K562 (cell line): ENCODE measurements around the gene INCA1. TPM values are rescaled to one million over a fixed set of nuclear protein-coding genes. Genes with fewer than 3 reads are reported as not detected.
A peak's percentile ranks its signal among the peaks of the same experiment; 100 is the strongest.

Source experiments
- BHLHE40 ChIP-seq: IDR thresholded peaks from 2 replicates; pipeline ENCODE4 v1.6.1; 2011; ENCODE audit warnings: low read length, improper control_type of control experiment
- C11orf30 ChIP-seq: fragments of 450-650 bp; IDR thresholded peaks from 2 replicates; pipeline ENCODE4 v1.6.1; 2016; ENCODE audit warnings: low read depth, mild to moderate bottlenecking
- CHD1 ChIP-seq: fragments of 200-600 bp; sonication (generic); IDR thresholded peaks from one replicate; pipeline ENCODE4 v1.6.1; 2012; ENCODE audit warnings: mild to moderate bottlenecking, moderate library complexity, low read length, inconsistent platforms
- JUND ChIP-seq, 2 experiments: IDR thresholded peaks; 2 replicates in 1 of 2; 3 replicates in 1 of 2; pipeline ENCODE4 v1.6.1; 2011; ENCODE audit warnings: borderline replicate concordance in 2 of 2, low read depth in 2 of 2, low read length in 2 of 2, improper control_type of control experiment in 1 of 2, missing biosample characterization in 1 of 2, missing genetic modification characterization in 1 of 2, missing genetic modification reagents in 1 of 2
- MCM7 ChIP-seq, 2 experiments: fragments of 450-650 bp; IDR thresholded peaks; 2 replicates each; pipeline ENCODE4 v1.6.1; 2016 to 2018
- MTA3 ChIP-seq: fragments of 450-650 bp; formaldehyde crosslinking; IDR thresholded peaks from 2 replicates; pipeline ENCODE4 v1.6.1; 2017; ENCODE audit warnings: mild to moderate bottlenecking, borderline replicate concordance
- RBM15 ChIP-seq: fragments of 200-400 bp; formaldehyde crosslinking; IDR thresholded peaks from 2 replicates; pipeline ENCODE4 v1.6.1; 2018; ENCODE audit warnings: mild to moderate bottlenecking, low read length, moderate library complexity; ENCODE audit not compliant: insufficient read depth
- SIRT6 ChIP-seq: IDR thresholded peaks from one replicate; pipeline ENCODE4 v1.6.1; 2012; ENCODE audit warnings: low read depth, mild to moderate bottlenecking, control low read depth, inconsistent platforms, low read length, moderate library complexity
- SLC30A9 ChIP-seq: fragments of 250-450 bp; sonication (Bioruptor Pico); IDR thresholded peaks from 2 replicates; pipeline ENCODE4 v1.8.0; 2022; ENCODE audit warnings: mild to moderate bottlenecking, moderate library complexity
- SMARCC2 ChIP-seq: fragments of 450-650 bp; IDR thresholded peaks from 2 replicates; pipeline ENCODE4 v1.6.1; 2017; ENCODE audit warnings: antibody characterized with exemption, moderate library complexity, mild to moderate bottlenecking, low read depth
- ZC3H11A ChIP-seq: IDR thresholded peaks from 2 replicates; pipeline ENCODE4 v1.6.1; 2012; ENCODE audit warnings: low read depth, low read length, improper control_type of control experiment
- ZFPM2 ChIP-seq: fragments of 250-450 bp; sonication (Bioruptor Pico); IDR thresholded peaks from 2 replicates; pipeline ENCODE4 v1.5.1; 2022; ENCODE audit warnings: mild to moderate bottlenecking
- ZNF124 ChIP-seq: sonication (generic); formaldehyde crosslinking; IDR thresholded peaks from 2 replicates; pipeline ENCODE4 v1.8.1; 2022; ENCODE audit warnings: missing genetic modification reagents
- ZNF507 ChIP-seq: conservative IDR thresholded peaks from 2 replicates; pipeline ENCODE4 v1.6.1; 2017; ENCODE audit warnings: missing genetic modification characterization, missing compliant biosample characterization
- ZNF717 ChIP-seq: fragments of 250-450 bp; sonication (Bioruptor Pico); IDR thresholded peaks from 2 replicates; pipeline ENCODE4 v1.5.0; 2021
- polyA plus RNA-seq, 8 experiments: library from polyadenylated mRNA; depleted of rRNA in 4 of 8; stranded (reverse) in 5 of 8; unstranded in 3 of 8; fragments of >200 nt; fragmentation: Nextera tagmentation in 2 of 8; fragmentation: Illumina TruSeq in 1 of 8; extraction: Ambion mirVana in 2 of 8; extraction: Trizol in 1 of 8; gene quantifications; 2 replicates each; pipeline versions ENCODE4 v1.2.1 to v1.2.3, GENCODE V29; 2011 to 2014; ENCODE audit warnings: inconsistent platforms in 1 of 8, missing spikeins in 1 of 8
- total RNA-seq, 7 experiments: library from RNA; depleted of rRNA in 6 of 7; stranded (reverse); fragments of >200 nt in 6 of 7; fragmentation: Illumina TruSeq in 2 of 7; extraction: Trizol in 2 of 7; gene quantifications; 2 replicates each; pipeline versions ENCODE4 v1.2.1 to v1.2.3, GENCODE V29; 2011 to 2021; ENCODE audit warnings: low replicate concordance in 1 of 7
- TF ChIP-seq, protein P1 (sequence below): fragments of 450-650 bp; conservative IDR thresholded peaks from 2 replicates; pipeline ENCODE4 v1.6.1; 2016; ENCODE audit warnings: missing genetic modification characterization, low read depth, mild to moderate bottlenecking, missing compliant biosample characterization, moderate library complexity
- TF ChIP-seq, protein P2 (sequence below): fragments of 450-650 bp; IDR thresholded peaks from 2 replicates; pipeline ENCODE4 v1.6.1; 2017; ENCODE audit warnings: mild to moderate bottlenecking, moderate library complexity
- TF ChIP-seq, protein P3 (sequence below): sonication (generic); formaldehyde crosslinking; IDR thresholded peaks from 2 replicates; pipeline ENCODE4 v1.8.0; 2022; ENCODE audit warnings: missing genetic modification reagents, mild to moderate bottlenecking, moderate library complexity, borderline replicate concordance
- TF ChIP-seq, protein P4 (sequence below): sonication (generic); formaldehyde crosslinking; IDR thresholded peaks from 2 replicates; pipeline ENCODE4 v1.8.0; 2022; ENCODE audit warnings: mild to moderate bottlenecking, missing genetic modification reagents

INCA1 gene
- total and polyA plus RNA-seq, 9 of the 15 experiments (the other 6 are each of a cell fraction or from before 2014, with no cell fraction given) = 0.08 to 0.50 (median 0.13) TPM; not detected in 4

DNA sequence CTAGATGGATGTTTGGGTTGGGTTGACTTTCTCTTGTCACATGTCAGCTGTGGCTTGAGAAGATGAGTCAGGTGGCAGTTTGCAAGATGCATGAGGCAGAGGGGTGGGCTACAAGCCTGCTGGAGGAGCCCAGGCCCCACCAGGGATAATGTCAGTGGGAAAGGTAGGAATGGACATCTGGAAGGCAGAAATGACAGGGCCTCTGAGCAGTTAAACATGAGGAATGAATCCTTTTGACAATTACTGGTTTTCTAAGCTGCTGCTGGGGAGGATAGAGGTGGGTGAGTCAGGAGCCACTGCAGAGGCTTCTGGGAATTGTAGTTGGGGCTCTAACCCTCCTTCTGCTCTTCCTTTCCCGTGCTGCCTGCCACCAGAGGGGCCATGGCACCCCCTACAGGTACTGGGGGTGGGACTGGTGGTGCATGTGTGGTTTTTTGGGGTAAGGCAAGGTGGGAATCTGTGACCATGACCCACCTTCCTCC is 22.2 kb upstream of the INCA1 start (continued):
- no peak for TF ChIP-seq ZFPM2
- TF ChIP-seq RBM15 = no peak
- TF ChIP-seq SMARCC2 = no peak
- TF ChIP-seq, protein P1, sequence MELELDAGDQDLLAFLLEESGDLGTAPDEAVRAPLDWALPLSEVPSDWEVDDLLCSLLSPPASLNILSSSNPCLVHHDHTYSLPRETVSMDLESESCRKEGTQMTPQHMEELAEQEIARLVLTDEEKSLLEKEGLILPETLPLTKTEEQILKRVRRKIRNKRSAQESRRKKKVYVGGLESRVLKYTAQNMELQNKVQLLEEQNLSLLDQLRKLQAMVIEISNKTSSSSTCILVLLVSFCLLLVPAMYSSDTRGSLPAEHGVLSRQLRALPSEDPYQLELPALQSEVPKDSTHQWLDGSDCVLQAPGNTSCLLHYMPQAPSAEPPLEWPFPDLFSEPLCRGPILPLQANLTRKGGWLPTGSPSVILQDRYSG = no peak
- no peak for TF ChIP-seq SLC30A9 (CRISPR knock-in tag)
- TF ChIP-seq CHD1 = no peak
- TF ChIP-seq BHLHE40 = no peak
- TF ChIP-seq C11orf30 = no peak
- TF ChIP-seq JUND (IDR thresholded peaks at IDR 0.05; ENCODE audit: borderline replicate concordance, low read depth, low read length) = peak; percentile 17; the same call in 1 of the 2 replicates
- TF ChIP-seq JUND (tag; IDR thresholded peaks at IDR 0.05; ENCODE audit: borderline replicate concordance, low read depth, low read length) = no peak
- TF ChIP-seq, protein P2, sequence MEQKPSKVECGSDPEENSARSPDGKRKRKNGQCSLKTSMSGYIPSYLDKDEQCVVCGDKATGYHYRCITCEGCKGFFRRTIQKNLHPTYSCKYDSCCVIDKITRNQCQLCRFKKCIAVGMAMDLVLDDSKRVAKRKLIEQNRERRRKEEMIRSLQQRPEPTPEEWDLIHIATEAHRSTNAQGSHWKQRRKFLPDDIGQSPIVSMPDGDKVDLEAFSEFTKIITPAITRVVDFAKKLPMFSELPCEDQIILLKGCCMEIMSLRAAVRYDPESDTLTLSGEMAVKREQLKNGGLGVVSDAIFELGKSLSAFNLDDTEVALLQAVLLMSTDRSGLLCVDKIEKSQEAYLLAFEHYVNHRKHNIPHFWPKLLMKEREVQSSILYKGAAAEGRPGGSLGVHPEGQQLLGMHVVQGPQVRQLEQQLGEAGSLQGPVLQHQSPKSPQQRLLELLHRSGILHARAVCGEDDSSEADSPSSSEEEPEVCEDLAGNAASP = no peak
- TF ChIP-seq, protein P3, sequence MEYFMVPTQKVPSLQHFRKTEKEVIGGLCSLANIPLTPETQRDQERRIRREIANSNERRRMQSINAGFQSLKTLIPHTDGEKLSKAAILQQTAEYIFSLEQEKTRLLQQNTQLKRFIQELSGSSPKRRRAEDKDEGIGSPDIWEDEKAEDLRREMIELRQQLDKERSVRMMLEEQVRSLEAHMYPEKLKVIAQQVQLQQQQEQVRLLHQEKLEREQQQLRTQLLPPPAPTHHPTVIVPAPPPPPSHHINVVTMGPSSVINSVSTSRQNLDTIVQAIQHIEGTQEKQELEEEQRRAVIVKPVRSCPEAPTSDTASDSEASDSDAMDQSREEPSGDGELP (CRISPR knock-in tag) = no peak
- TF ChIP-seq ZNF717 (CRISPR knock-in tag) = no peak
- TF ChIP-seq SIRT6 = no peak
- TF ChIP-seq MTA3 = no peak
- TF ChIP-seq, protein P4, sequence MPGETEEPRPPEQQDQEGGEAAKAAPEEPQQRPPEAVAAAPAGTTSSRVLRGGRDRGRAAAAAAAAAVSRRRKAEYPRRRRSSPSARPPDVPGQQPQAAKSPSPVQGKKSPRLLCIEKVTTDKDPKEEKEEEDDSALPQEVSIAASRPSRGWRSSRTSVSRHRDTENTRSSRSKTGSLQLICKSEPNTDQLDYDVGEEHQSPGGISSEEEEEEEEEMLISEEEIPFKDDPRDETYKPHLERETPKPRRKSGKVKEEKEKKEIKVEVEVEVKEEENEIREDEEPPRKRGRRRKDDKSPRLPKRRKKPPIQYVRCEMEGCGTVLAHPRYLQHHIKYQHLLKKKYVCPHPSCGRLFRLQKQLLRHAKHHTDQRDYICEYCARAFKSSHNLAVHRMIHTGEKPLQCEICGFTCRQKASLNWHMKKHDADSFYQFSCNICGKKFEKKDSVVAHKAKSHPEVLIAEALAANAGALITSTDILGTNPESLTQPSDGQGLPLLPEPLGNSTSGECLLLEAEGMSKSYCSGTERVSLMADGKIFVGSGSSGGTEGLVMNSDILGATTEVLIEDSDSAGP (CRISPR knock-in tag) = no peak
- TF ChIP-seq ZNF507 (tag) = no peak
- TF ChIP-seq MCM7 (IDR thresholded peaks at IDR 0.05) = no peak
- TF ChIP-seq ZC3H11A = no peak
- no peak for TF ChIP-seq ZNF124 (CRISPR knock-in tag)
